Left cardiac atrium (tissue), 4 donors: ENCODE results near the gene FBXW9. TPM values are rescaled to one million over a fixed set of nuclear protein-coding genes. Genes with fewer than 3 reads are reported as not detected.
"Not testable (repeated sequence)": the region's sequence is repeated elsewhere in the genome, so short reads cannot be mapped to it uniquely, and the experiment has no call there.

Source experiments
- ATAC-seq, 2 donors: fragments of 200-7000 bp; cut with Tn5 transposase; one replicate each; pipeline ENCODE4 v1.9.1; 2020; ENCODE audit warnings: mild to moderate bottlenecking in 2 of 2, moderate library complexity in 2 of 2
- DNase-seq: peaks from one replicate; pipeline ENCODE4 v3.0.0-alpha.2; 2020
- intact Hi-C, 2 donors: fragments of 100-400 bp; cut with DNase I; formaldehyde crosslinking; loops; one replicate each; pipeline versions ENCODE4 v1.14.1 to v1.15.1; 2022 to 2023
- total RNA-seq, 2 donors: library from RNA; stranded (reverse); fragmentation: NEBNext Ultra II Directional; extraction: Animal tissue kit (Norgen Biotek cat#: 25700); gene quantifications; one replicate each; pipeline ENCODE4 v1.2.1, GENCODE V29; 2021
- donor health status: DM: no; HTN: yes; CAD: no.
- donor health status: DM: no; HTN: yes; CAD: no; lungs with severe emphysema.
- donor health status: DM: yes; HTN: yes; CAD: no.
- donor health status: Dilated cardiomyopathy.

FBXW9 gene
- total RNA-seq, 2 donors from 2014 or later = 1.4 to 2.3 TPM

- intact Hi-C loops = no loop called here
- ATAC-seq (no peak), DNase-seq (no peak)
Measured at GRCh38 chr19:12689581-12690216, 6.7 kb downstream of the FBXW9 start.

- DNase-seq (no peak), ATAC-seq (peak in 1 of 2 donors; percentile 7)
- intact Hi-C loops = no loop called here
Measured at GRCh38 chr19:12689012-12689411, 7.4 kb downstream of the FBXW9 start.

GRCh38 chr19:12687496-12688196, 8.8 kb downstream of the FBXW9 start, which contains the start of gene GNG14:
Gene GNG14 (plus strand): TSS chr19:12687998. CDS start chr19:12688049, 51 bp downstream.
- DNase-seq = no peak
- intact Hi-C loops = no loop called here

GRCh38 chr19:12685831-12686230, 10.6 kb downstream of the FBXW9 start:
- no peak for DNase-seq
- no peak for ATAC-seq
- intact Hi-C loops = no loop called here

More at GRCh38 chr19:12687496-12688196, 8.8 kb downstream of the FBXW9 start, which contains the start of gene GNG14:
- ATAC-seq = no peak

- intact Hi-C loops = no loop called here
- peak; percentile 92 to 95 for ATAC-seq
Measured at GRCh38 chr19:12681074-12681987, 15.1 kb downstream of the FBXW9 start, which contains the start of gene DHPS. Gene DHPS (minus strand): TSS chr19:12681880. CDS start chr19:12681766, 114 bp downstream.

GRCh38 chr19:12680034-12680433, 16.4 kb downstream of the FBXW9 start:
- DNase-seq (no peak), ATAC-seq (no peak)
- intact Hi-C loops = no loop called here

More at GRCh38 chr19:12681074-12681987, 15.1 kb downstream of the FBXW9 start, which contains the start of gene DHPS:
- peak; percentile 95 for DNase-seq

- DNase-seq, ATAC-seq, intact Hi-C loops: not testable (repeated sequence)
Measured at GRCh38 chr19:12678039-12678438, 18.4 kb downstream of the FBXW9 start.

- ATAC-seq = no peak
- intact Hi-C loops = no loop called here
Measured at GRCh38 chr19:12676928-12677327, 19.5 kb downstream of the FBXW9 start.

GRCh38 chr19:12676384-12676792, 20.0 kb downstream of the FBXW9 start:
- DNase-seq = peak; percentile 86
- ATAC-seq = peak; percentile 35 to 50
- intact Hi-C loops = no loop called here

More at GRCh38 chr19:12676928-12677327, 19.5 kb downstream of the FBXW9 start:
- DNase-seq = no peak

GRCh38 chr19:12675940-12676339, 20.5 kb downstream of the FBXW9 start:
- DNase-seq = no peak
- no peak for ATAC-seq
- intact Hi-C loops = no loop called here

- ATAC-seq = no peak
- intact Hi-C loops = no loop called here
- DNase-seq = no peak
Measured at GRCh38 chr19:12675399-12675798, 21.0 kb downstream of the FBXW9 start.

- DNase-seq (no peak), ATAC-seq (no peak)
- intact Hi-C loops = loop anchor here in 1 of 2 donors (5.0 kb wide), 1 partner anchor 110 kb away; no protein-coding TSS in a partner anchor
Measured at GRCh38 chr19:12672744-12673143, 23.7 kb downstream of the FBXW9 start.

GRCh38 chr19:12670159-12670928, 26.1 kb downstream of the FBXW9 start:
- DNase-seq (no peak), ATAC-seq (no peak)
- intact Hi-C loops = loop anchor here in 1 of 2 donors (5.0 kb wide), 1 partner anchor 108 kb away; no protein-coding TSS in a partner anchor

GRCh38 chr19:12669270-12670158, 26.9 kb downstream of the FBXW9 start:
- intact Hi-C loops = loop anchor here (5.0 to 10.0 kb wide), 2 partner anchors 105 to 107 kb away; no protein-coding TSS in a partner anchor
- DNase-seq = peak; percentile 80
- peak; percentile 70 to 71 for ATAC-seq

GRCh38 chr19:12668932-12669269, 27.5 kb downstream of the FBXW9 start:
- DNase-seq (peak; percentile 73), ATAC-seq (peak; percentile 8 to 21)
- intact Hi-C loops = loop anchor here in 1 of 2 donors (10.0 kb wide), 1 partner anchor 104 kb away; no protein-coding TSS in a partner anchor

GRCh38 chr19:12668346-12668745, 28.1 kb downstream of the FBXW9 start:
- intact Hi-C loops = loop anchor here in 1 of 2 donors (10.0 kb wide), 1 partner anchor 104 kb away; no protein-coding TSS in a partner anchor
- no peak for DNase-seq
- no peak for ATAC-seq

GRCh38 chr19:12667731-12668302, 28.6 kb downstream of the FBXW9 start:
- ATAC-seq (no peak), DNase-seq (no peak)
- intact Hi-C loops = loop anchor here in 1 of 2 donors (10.0 kb wide), 1 partner anchor 103 kb away; no protein-coding TSS in a partner anchor
